Liver (tissue), 3 donors: ENCODE data around the gene SNX3.

Experiments
- CTCF ChIP-seq: fragments of 150-350 bp; IDR thresholded peaks from 2 replicates; pipeline ENCODE4 v1.5.1; 2017; ENCODE audit warnings: improper control_type of control experiment, low read depth, low read length; ENCODE audit not compliant: missing input control
- EGR1 ChIP-seq, 2 donors: IDR thresholded peaks; 2 replicates each; pipeline ENCODE4 v1.6.1; 2016 to 2018; ENCODE audit warnings: antibody characterized with exemption in 2 of 2, low read depth in 2 of 2
- HNF4G ChIP-seq: IDR thresholded peaks from 2 replicates; pipeline ENCODE4 v1.6.1; 2016; ENCODE audit warnings: antibody characterized with exemption
- JUND ChIP-seq, 2 donors: IDR thresholded peaks; 2 replicates each; pipeline ENCODE4 v1.6.1; 2016; ENCODE audit warnings: antibody characterized with exemption in 2 of 2
- NR2F2 ChIP-seq: IDR thresholded peaks from 2 replicates; pipeline ENCODE4 v1.6.1; 2016; ENCODE audit warnings: antibody characterized with exemption
- REST ChIP-seq: IDR thresholded peaks from 2 replicates; pipeline ENCODE4 v1.6.1; 2016; ENCODE audit warnings: antibody characterized with exemption, mild to moderate bottlenecking
- SP1 ChIP-seq: IDR thresholded peaks from 2 replicates; pipeline ENCODE4 v1.6.1; 2018; ENCODE audit warnings: antibody characterized with exemption, mild to moderate bottlenecking
- TAF1 ChIP-seq: conservative IDR thresholded peaks from 2 replicates; pipeline ENCODE4 v1.6.1; 2016; ENCODE audit warnings: antibody characterized with exemption, mild to moderate bottlenecking
- YY1 ChIP-seq: IDR thresholded peaks from 2 replicates; pipeline ENCODE4 v1.6.1; 2016; ENCODE audit warnings: antibody characterized with exemption, mild to moderate bottlenecking
- ZBTB33 ChIP-seq: IDR thresholded peaks from 2 replicates; pipeline ENCODE4 v1.6.1; 2016; ENCODE audit warnings: antibody characterized with exemption
- donor health status: healthy.
- donor health status: healthy.

GRCh38 chr6:108164543-108164814 lies 96.4 kb downstream of the SNX3 start:
- TF ChIP-seq CTCF (no peak), HNF4G (no peak), ZBTB33 (no peak), REST (no peak), TAF1 (no peak), YY1 (no peak), NR2F2 (no peak), SP1 (no peak), EGR1 (IDR thresholded peaks at IDR 0.05; ENCODE audit: low read depth in 2 of 2) (no peak), JUND (IDR thresholded peaks at IDR 0.05) (no peak)
